MM.1S (cell line): ENCODE results near the gene PWWP2B.

Experiments
- DNase-seq: peaks from one replicate; pipeline ENCODE4 v3.0.0-alpha.2; 2015
- H2AFZ ChIP-seq: fragments of 300-600 bp; sonication (generic); 2 replicates; pipeline ENCODE4 v1.6.0; 2016; ENCODE audit warnings: antibody characterized with exemption, low read length
- H3F3A ChIP-seq: fragments of 300-600 bp; sonication (generic); 2 replicates; pipeline ENCODE4 v1.6.1; 2016; ENCODE audit warnings: mild to moderate bottlenecking, antibody characterized with exemption, low read length, moderate library complexity, mixed read lengths; ENCODE audit not compliant: insufficient read depth
- H3K27ac ChIP-seq: fragments of 300-600 bp; sonication (generic); 2 replicates; pipeline ENCODE4 v1.5.1; 2016; ENCODE audit warnings: mild to moderate bottlenecking, low read length
- H3K27me3 ChIP-seq: fragments of 300-600 bp; sonication (generic); replicated peaks from 2 replicates; pipeline ENCODE4 v1.6.0; 2016; ENCODE audit warnings: low read length; ENCODE audit not compliant: insufficient read depth
- H3K36me3 ChIP-seq: fragments of 300-600 bp; sonication (generic); replicated peaks from 2 replicates; pipeline ENCODE4 v1.6.1; 2016; ENCODE audit warnings: mild to moderate bottlenecking, low read length, mixed read lengths; ENCODE audit not compliant: insufficient read depth
- H3K4me1 ChIP-seq: fragments of 300-600 bp; sonication (generic); 2 replicates; pipeline ENCODE4 v1.6.1; 2016; ENCODE audit warnings: low read length, mixed read lengths
- H3K4me2 ChIP-seq: fragments of 300-600 bp; sonication (generic); 2 replicates; pipeline ENCODE4 v1.6.0; 2016; ENCODE audit warnings: low read depth, low read length
- H3K4me3 ChIP-seq: fragments of 300-600 bp; sonication (generic); 2 replicates; pipeline ENCODE4 v1.5.1; 2016; ENCODE audit warnings: low read length, mixed read lengths
- H3K79me2 ChIP-seq: fragments of 300-600 bp; sonication (generic); 2 replicates; pipeline ENCODE4 v1.6.1; 2016; ENCODE audit warnings: mixed run types, low read length, mixed read lengths
- H3K9ac ChIP-seq: fragments of 300-600 bp; sonication (generic); 2 replicates; pipeline ENCODE4 v1.6.1; 2016; ENCODE audit warnings: low read length, mixed read lengths
- H3K9me2 ChIP-seq: fragments of 300-600 bp; sonication (generic); replicated peaks from 2 replicates; pipeline ENCODE4 v1.6.1; 2016; ENCODE audit warnings: mild to moderate bottlenecking, low read length, mixed read lengths; ENCODE audit not compliant: insufficient read depth
- H3K9me3 ChIP-seq: fragments of 300-600 bp; sonication (generic); replicated peaks from 2 replicates; pipeline ENCODE4 v1.6.1; 2016; ENCODE audit warnings: mild to moderate bottlenecking, low read length, mixed read lengths; ENCODE audit not compliant: insufficient read depth
- H4K20me1 ChIP-seq: fragments of 300-600 bp; sonication (generic); 2 replicates; pipeline ENCODE4 v1.6.1; 2016; ENCODE audit warnings: mild to moderate bottlenecking, low read length, moderate library complexity, mixed read lengths; ENCODE audit not compliant: insufficient read depth
- EZH2 ChIP-seq: fragments of 300-600 bp; sonication (generic); optimal IDR thresholded peaks from 2 replicates; pipeline ENCODE3; 2017; ENCODE audit warnings: low read depth, mild to moderate bottlenecking, antibody characterized with exemption, low read length, mixed read lengths
- EZH2phosphoT487 ChIP-seq: fragments of 300-600 bp; sonication (generic); IDR thresholded peaks from 2 replicates; pipeline ENCODE4 v1.6.1; 2018; ENCODE audit warnings: antibody characterized with exemption, low read length
- TF ChIP-seq, protein P1 (sequence below): fragments of 300-600 bp; sonication (generic); IDR thresholded peaks from 2 replicates; pipeline ENCODE4 v1.5.1; 2016; ENCODE audit warnings: antibody characterized with exemption, low read length, mixed read lengths

The PWWP2B gene

DNA sequence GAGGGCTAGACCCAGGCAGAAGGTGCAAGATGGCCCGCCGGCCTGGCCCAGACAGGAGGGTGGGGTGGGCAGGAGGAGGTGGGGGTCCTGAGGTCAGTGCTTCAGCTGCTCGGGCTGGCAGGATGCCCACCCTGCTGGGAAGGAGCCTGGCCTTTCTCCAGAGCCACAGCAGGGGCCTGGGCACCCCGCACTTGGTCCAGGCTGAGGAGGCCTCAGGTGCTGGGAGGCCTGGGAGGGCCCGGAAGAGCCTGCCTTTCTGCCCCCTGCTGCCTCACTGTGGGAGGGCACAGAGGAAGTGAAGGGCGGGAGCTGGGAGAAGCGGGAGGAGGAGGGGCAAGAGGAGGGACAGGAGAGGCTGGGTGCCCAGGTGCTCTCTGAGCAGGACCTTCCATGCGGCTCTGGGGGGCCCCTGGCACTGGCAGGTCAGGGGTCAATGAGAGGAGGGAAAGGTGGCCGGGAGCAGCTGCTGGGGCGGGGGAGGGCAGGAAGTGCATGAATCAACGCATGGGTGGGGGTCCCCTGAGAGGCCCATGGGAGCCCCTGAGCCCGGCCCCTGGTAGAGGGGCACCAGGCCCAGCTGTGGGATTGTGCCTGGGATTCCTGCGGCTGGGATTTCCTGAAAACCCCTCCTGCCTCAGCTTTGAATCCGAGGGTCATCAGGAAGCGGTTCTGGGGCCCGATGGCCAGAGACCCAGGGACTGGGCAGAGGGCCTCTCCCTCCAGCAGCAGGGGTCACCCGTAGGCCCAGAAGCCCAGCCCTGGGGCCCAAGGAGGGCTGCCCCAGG is 49.9 kb downstream of the PWWP2B start:
- no peaks in the 10 kb centered on the region for H4K20me1 ChIP-seq
- peaks cover 13% of the 10 kb centered on the region for H3K4me1 ChIP-seq
- H3F3A ChIP-seq = no peaks in the 10 kb centered on the region
- no peak overlapping the region for H3K27ac ChIP-seq
- no peak overlapping the region for H2AFZ ChIP-seq
- peak overlapping the region; percentile 18; the same call in 1 of the 2 replicates for H3K9ac ChIP-seq
- no peaks in the 10 kb centered on the region for H3K36me3 ChIP-seq
- H3K9me2 ChIP-seq = no peaks in the 10 kb centered on the region
- H3K27me3 ChIP-seq = no peaks in the 10 kb centered on the region
- H3K79me2 ChIP-seq = no peaks in the 10 kb centered on the region
- TF ChIP-seq EZH2phosphoT487 = no peak
- no peak for TF ChIP-seq EZH2
- TF ChIP-seq, protein P1, sequence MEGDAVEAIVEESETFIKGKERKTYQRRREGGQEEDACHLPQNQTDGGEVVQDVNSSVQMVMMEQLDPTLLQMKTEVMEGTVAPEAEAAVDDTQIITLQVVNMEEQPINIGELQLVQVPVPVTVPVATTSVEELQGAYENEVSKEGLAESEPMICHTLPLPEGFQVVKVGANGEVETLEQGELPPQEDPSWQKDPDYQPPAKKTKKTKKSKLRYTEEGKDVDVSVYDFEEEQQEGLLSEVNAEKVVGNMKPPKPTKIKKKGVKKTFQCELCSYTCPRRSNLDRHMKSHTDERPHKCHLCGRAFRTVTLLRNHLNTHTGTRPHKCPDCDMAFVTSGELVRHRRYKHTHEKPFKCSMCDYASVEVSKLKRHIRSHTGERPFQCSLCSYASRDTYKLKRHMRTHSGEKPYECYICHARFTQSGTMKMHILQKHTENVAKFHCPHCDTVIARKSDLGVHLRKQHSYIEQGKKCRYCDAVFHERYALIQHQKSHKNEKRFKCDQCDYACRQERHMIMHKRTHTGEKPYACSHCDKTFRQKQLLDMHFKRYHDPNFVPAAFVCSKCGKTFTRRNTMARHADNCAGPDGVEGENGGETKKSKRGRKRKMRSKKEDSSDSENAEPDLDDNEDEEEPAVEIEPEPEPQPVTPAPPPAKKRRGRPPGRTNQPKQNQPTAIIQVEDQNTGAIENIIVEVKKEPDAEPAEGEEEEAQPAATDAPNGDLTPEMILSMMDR = peak; percentile 30
- no peaks in the 10 kb centered on the region for H3K9me3 ChIP-seq
- no peak overlapping the region for H3K4me3 ChIP-seq
- DNase-seq = peak; percentile 33
- H3K4me2 ChIP-seq = 0 out of 2 replicates have a peak overlapping the region, but pooled peaks have one; percentile 15

- Histone ChIP-seq H3K9me2 (no peaks in the 10 kb centered on the region), H3K36me3 (no peaks in the 10 kb centered on the region), H3F3A (no peaks in the 10 kb centered on the region), H3K4me2 (peak overlapping the region; percentile 43; the same call in 1 of the 2 replicates), H3K4me3 (no peak overlapping the region), H3K27ac (no peak overlapping the region), H3K9me3 (no peaks in the 10 kb centered on the region), H3K79me2 (no peaks in the 10 kb centered on the region), H2AFZ (no peak overlapping the region), H3K9ac (no peak overlapping the region; the same call in 1 of the 2 replicates), H3K4me1 (peaks cover 18% of the 10 kb centered on the region), H3K27me3 (no peaks in the 10 kb centered on the region), H4K20me1 (no peaks in the 10 kb centered on the region)
- no peak for DNase-seq
- no peak for TF ChIP-seq EZH2phosphoT487
- TF ChIP-seq, protein P1 = no peak
- TF ChIP-seq EZH2 = no peak
These were observed 50.6 kb downstream of the PWWP2B start for GRCh38 chr10:132447446-132448247.

- no peak overlapping the region for H3K27ac ChIP-seq
- no peak overlapping the region for H2AFZ ChIP-seq
- TF ChIP-seq, protein P1 = no peak
- TF ChIP-seq EZH2 (no peak), EZH2phosphoT487 (no peak)
- no peaks in the 10 kb centered on the region for H3F3A ChIP-seq
- H3K9me2 ChIP-seq = no peaks in the 10 kb centered on the region
- H3K79me2 ChIP-seq = no peaks in the 10 kb centered on the region
- H3K4me3 ChIP-seq = no peak overlapping the region
- DNase-seq = peak; percentile 34
- no peaks in the 10 kb centered on the region for H3K36me3 ChIP-seq
- H4K20me1 ChIP-seq = no peaks in the 10 kb centered on the region
- peaks cover 21% of the 10 kb centered on the region for H3K4me1 ChIP-seq
- H3K9me3 ChIP-seq = no peaks in the 10 kb centered on the region
- H3K9ac ChIP-seq = no peak overlapping the region
- H3K4me2 ChIP-seq = peak overlapping the region; percentile 43; the same call in 1 of the 2 replicates
- no peaks in the 10 kb centered on the region for H3K27me3 ChIP-seq
These were observed 51.3 kb downstream of the PWWP2B start for GRCh38 chr10:132448248-132448731.
